ENCODE results near the gene PALLD. TPM values are rescaled to one million over a fixed set of nuclear protein-coding genes. Genes with fewer than 3 reads are reported as not detected.

The PALLD gene
- polyA plus RNA-seq, 1 donor (not counting 4 experiments of a cell fraction or from before 2014, with no cell fraction given), result 136 TPM

GRCh38 chr4:168782439-168782838 lies 285.6 kb downstream of the PALLD start:
- H3K9ac ChIP-seq (ENCODE audit: control insufficient read depth, extremely low read depth, insufficient read depth, low read length), result no peak overlapping the region
- FAIRE-seq, result no peak

GRCh38 chr4:168784786-168785461 lies 288.1 kb downstream of the PALLD start:
- no peaks in the 10 kb centered on the region for H3K79me2 ChIP-seq (ENCODE audit: control insufficient read depth, insufficient read depth, low read length)
- no peak overlapping the region for H3K27ac ChIP-seq (ENCODE audit: control insufficient read depth, insufficient read depth, low read length)
- H3K4me2 ChIP-seq (ENCODE audit: control insufficient read depth, extremely low read depth, insufficient read depth, low read depth, low read length), result peak overlapping the region; percentile 50
- peak; percentile 60 for FAIRE-seq
- no peaks in the 10 kb centered on the region for H3K9me1 ChIP-seq (ENCODE audit: control insufficient read depth, extremely low read depth, insufficient read depth, low read length)
- no peak overlapping the region for H3K4me3 ChIP-seq (ENCODE audit: control insufficient read depth in 2 of 3, extremely low read depth in 1 of 3, insufficient read depth in 2 of 3, low read depth in 1 of 3, low read length in 3 of 3)
- H3K4me1 ChIP-seq (ENCODE audit: control insufficient read depth, extremely low read depth, insufficient read depth, low read length), result peaks cover 20% of the 10 kb centered on the region
- dilution Hi-C loops (cut with MboI; ENCODE audit: extremely low pct_ligation_motif_present, low sequenced_read_pairs), result no loop called here
- no peaks in the 10 kb centered on the region for H3K36me3 ChIP-seq (ENCODE audit: control insufficient read depth in 2 of 2, extremely low read depth in 1 of 2, insufficient read depth in 2 of 2, low read length in 2 of 2)
- H3K9me3 ChIP-seq (ENCODE audit: control insufficient read depth, low read depth, low read length), result no peaks in the 10 kb centered on the region
- H4K20me1 ChIP-seq (ENCODE audit: control insufficient read depth, extremely low read depth, insufficient read depth, low read length), result no peaks in the 10 kb centered on the region
- no peak overlapping the region for H3K9ac ChIP-seq (ENCODE audit: control insufficient read depth, extremely low read depth, insufficient read depth, low read length)
- H3K27me3 ChIP-seq (ENCODE audit: control insufficient read depth, extremely low read depth, insufficient read depth, low read length), result no peaks in the 10 kb centered on the region
- no peak for DNase-seq (ENCODE audit: low read depth, low spot score)
- TF ChIP-seq EZH2 (IDR thresholded peaks at IDR 0.05; ENCODE audit: low read length) (no peak), CTCF (optimal IDR thresholded peaks at IDR 0.05 in 1 of 3, IDR thresholded peaks at IDR 0.05 in 1 of 3, conservative IDR thresholded peaks at IDR 0.05 in 1 of 3; ENCODE audit: extremely low read depth in 1 of 3, insufficient read depth in 2 of 3, low read length in 3 of 3) (no peak)
- peak overlapping the region; percentile 52 for H2AFZ ChIP-seq (ENCODE audit: control insufficient read depth, low read length)

More at GRCh38 chr4:168782439-168782838, 285.6 kb downstream of the PALLD start:
- Histone ChIP-seq H3K27ac (ENCODE audit: control insufficient read depth, insufficient read depth, low read length) (no peak overlapping the region), H3K36me3 (ENCODE audit: control insufficient read depth in 2 of 2, extremely low read depth in 1 of 2, insufficient read depth in 2 of 2, low read length in 2 of 2) (no peaks in the 10 kb centered on the region), H3K79me2 (ENCODE audit: control insufficient read depth, insufficient read depth, low read length) (no peaks in the 10 kb centered on the region), H3K4me3 (ENCODE audit: control insufficient read depth in 2 of 3, extremely low read depth in 1 of 3, insufficient read depth in 2 of 3, low read depth in 1 of 3, low read length in 3 of 3) (no peak overlapping the region), H4K20me1 (ENCODE audit: control insufficient read depth, extremely low read depth, insufficient read depth, low read length) (no peaks in the 10 kb centered on the region), H3K4me1 (ENCODE audit: control insufficient read depth, extremely low read depth, insufficient read depth, low read length) (peaks cover 17% of the 10 kb centered on the region), H2AFZ (ENCODE audit: control insufficient read depth, low read length) (no peak overlapping the region), H3K4me2 (ENCODE audit: control insufficient read depth, extremely low read depth, insufficient read depth, low read depth, low read length) (no peak overlapping the region), H3K27me3 (ENCODE audit: control insufficient read depth, extremely low read depth, insufficient read depth, low read length) (no peaks in the 10 kb centered on the region), H3K9me1 (ENCODE audit: control insufficient read depth, extremely low read depth, insufficient read depth, low read length) (no peaks in the 10 kb centered on the region), H3K9me3 (ENCODE audit: control insufficient read depth, low read depth, low read length) (no peaks in the 10 kb centered on the region)
- no peak for DNase-seq (ENCODE audit: low read depth, low spot score)
- dilution Hi-C loops (cut with MboI; ENCODE audit: extremely low pct_ligation_motif_present, low sequenced_read_pairs), result no loop called here
- TF ChIP-seq CTCF (optimal IDR thresholded peaks at IDR 0.05 in 1 of 3, IDR thresholded peaks at IDR 0.05 in 1 of 3, conservative IDR thresholded peaks at IDR 0.05 in 1 of 3; ENCODE audit: extremely low read depth in 1 of 3, insufficient read depth in 2 of 3, low read length in 3 of 3) (no peak), EZH2 (IDR thresholded peaks at IDR 0.05; ENCODE audit: low read length) (no peak)

All from keratinocyte (primary cell).